GM10266 (cell line): Measurements from ENCODE around the gene MTF1.

Source experiments
- DNase-seq: peaks from one replicate; pipeline ENCODE4 v3.0.0; 2012; ENCODE audit errors: extremely low spot score
- CTCF ChIP-seq: IDR thresholded peaks from 2 replicates; pipeline ENCODE4 v1.5.1; 2012; ENCODE audit warnings: mild to moderate bottlenecking, low read depth; ENCODE audit not compliant: control insufficient read depth, insufficient read depth; ENCODE audit errors: missing control alignments

MTF1 gene

GRCh38 chr1:37814252-37814651, 45.1 kb downstream of the MTF1 start:
- DNase-seq = no peak
- no peak for TF ChIP-seq CTCF

- no peak for DNase-seq
- no peak for TF ChIP-seq CTCF
These were observed 45.8 kb downstream of the MTF1 start for GRCh38 chr1:37813529-37814145.

GRCh38 chr1:37811027-37811655, 48.3 kb downstream of the MTF1 start:
- DNase-seq = peak; percentile 76
- TF ChIP-seq CTCF = peak; percentile 78

GRCh38 chr1:37809942-37810341, 49.5 kb downstream of the MTF1 start:
- no peak for TF ChIP-seq CTCF
- no peak for DNase-seq

GRCh38 chr1:37808369-37809319, 50.7 kb downstream of the MTF1 start:
- DNase-seq = peak; percentile 91
- no peak for TF ChIP-seq CTCF

GRCh38 chr1:37807555-37808368, 51.6 kb downstream of the MTF1 start, which contains the start of the genes C1orf122 and YRDC:
C1orf122 (plus strand) TSS chr1:37807790; CDS start chr1:37808405, 615 bp downstream.
YRDC (minus strand) TSS chr1:37808208; CDS start chr1:37808180, 28 bp downstream.
- DNase-seq = peak; percentile 99
- TF ChIP-seq CTCF = no peak
